ENCODE results near the gene ASRGL1.

DNA sequence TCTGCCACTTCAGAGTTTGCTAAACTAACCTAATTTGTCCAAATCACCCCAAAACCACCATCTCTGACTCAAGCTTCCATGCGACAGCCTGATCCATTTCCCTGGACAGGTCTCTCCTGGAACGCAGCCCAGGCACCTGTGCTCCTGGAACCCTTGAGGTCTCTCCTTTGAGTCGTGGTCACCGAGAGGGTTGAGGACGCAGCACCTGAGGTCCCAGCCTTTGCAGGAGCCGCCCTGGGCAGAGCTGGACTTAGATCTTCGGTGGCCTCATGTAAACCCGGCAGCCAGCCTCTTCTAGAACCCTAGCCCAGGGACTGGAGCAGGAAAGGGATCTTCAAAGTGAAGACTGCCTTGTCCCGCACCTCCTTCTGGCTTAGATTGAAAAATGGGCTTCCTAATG, 37.6 kb downstream of the ASRGL1 start:
- TF ChIP-seq CTCF (IDR thresholded peaks at IDR 0.05) (no peak), ZFX (IDR thresholded peaks at IDR 0.05; ENCODE audit: borderline replicate concordance) (no peak)

Measured in 22Rv1 (cell line).